ENCODE results near the gene CDH18. TPM values are rescaled to one million over a fixed set of nuclear protein-coding genes. Genes with fewer than 3 reads are reported as not detected.

The CDH18 gene
- total RNA-seq, 2 donors from 2014 or later = 1.2 TPM; not detected in 1

DNA sequence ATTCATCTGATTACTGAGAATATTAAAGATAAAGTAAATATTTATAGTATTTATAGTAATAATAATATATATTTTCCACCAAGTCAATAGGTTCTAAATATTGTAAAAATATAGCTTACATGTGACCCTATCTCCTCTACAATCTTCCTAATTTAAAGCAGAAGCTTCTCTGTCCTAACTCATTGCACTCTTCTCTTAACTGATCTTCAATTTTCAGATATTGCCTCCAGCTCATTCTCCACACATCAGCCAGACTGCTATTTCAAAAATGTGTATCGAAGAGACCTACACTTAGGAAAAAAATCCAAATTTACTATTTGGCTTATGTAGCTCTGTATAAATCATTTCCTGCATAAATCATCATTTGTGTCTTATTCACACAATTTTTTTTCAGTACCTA, 47.8 kb downstream of the CDH18 start:
- TF ChIP-seq POLR2AphosphoS5 (IDR thresholded peaks at IDR 0.05) (no peak), POLR2A (IDR thresholded peaks at IDR 0.05) (no peak), CTCF (IDR thresholded peaks at IDR 0.05) (no peak)
- Histone ChIP-seq H3K9me3 (no peaks in the 10 kb centered on the region), H3K27me3 (replicated peaks; ENCODE audit: insufficient read depth) (no peaks in the 10 kb centered on the region), H3K4me3 (no peak overlapping the region), H3K27ac (no peak overlapping the region), H3K36me3 (no peaks in the 10 kb centered on the region), H3K4me1 (replicated peaks) (no peaks in the 10 kb centered on the region)
- DNase-seq (ENCODE audit: low spot score) = no peak
- WGBS = 88% methylated on average over 1 of the region's 1 CpG
- intact Hi-C loops (cut with DNase I) = no loop called here

GRCh38 chr5:19930451-19930850, 57.5 kb downstream of the CDH18 start:
- 82% methylated on average over 5 of the region's 5 CpGs for WGBS
- H3K27ac ChIP-seq = no peak overlapping the region

GRCh38 chr5:19928562-19929421, 59.2 kb downstream of the CDH18 start:
- no peaks in the 10 kb centered on the region for H3K36me3 ChIP-seq
- H3K27me3 ChIP-seq (replicated peaks; ENCODE audit: insufficient read depth) = no peaks in the 10 kb centered on the region
- no peak for TF ChIP-seq POLR2AphosphoS5 (IDR thresholded peaks at IDR 0.05)
- no peak for TF ChIP-seq CTCF (IDR thresholded peaks at IDR 0.05)
- no peak for TF ChIP-seq POLR2A (IDR thresholded peaks at IDR 0.05)
- intact Hi-C loops (cut with DNase I) = no loop called here
- H3K4me3 ChIP-seq = no peak overlapping the region
- WGBS = 77% methylated on average over 3 of the region's 3 CpGs
- no peak for DNase-seq (ENCODE audit: low spot score)
- H3K4me1 ChIP-seq (replicated peaks) = no peaks in the 10 kb centered on the region
- H3K9me3 ChIP-seq = no peaks in the 10 kb centered on the region
- no peak overlapping the region for H3K27ac ChIP-seq

More at GRCh38 chr5:19930451-19930850, 57.5 kb downstream of the CDH18 start:
- H3K27me3 ChIP-seq (replicated peaks; ENCODE audit: insufficient read depth) = no peaks in the 10 kb centered on the region
- no peaks in the 10 kb centered on the region for H3K9me3 ChIP-seq
- no peak overlapping the region for H3K4me3 ChIP-seq
- H3K4me1 ChIP-seq (replicated peaks) = no peaks in the 10 kb centered on the region
- intact Hi-C loops (cut with DNase I) = no loop called here
- no peak for TF ChIP-seq POLR2A (IDR thresholded peaks at IDR 0.05)
- TF ChIP-seq CTCF (IDR thresholded peaks at IDR 0.05) = no peak
- no peak for TF ChIP-seq POLR2AphosphoS5 (IDR thresholded peaks at IDR 0.05)
- H3K36me3 ChIP-seq = no peaks in the 10 kb centered on the region
- DNase-seq (ENCODE audit: low spot score) = no peak

GRCh38 chr5:19927919-19928318, 60.1 kb downstream of the CDH18 start:
- intact Hi-C loops (cut with DNase I) = no loop called here
- no peak for TF ChIP-seq CTCF (IDR thresholded peaks at IDR 0.05)
- no peak for TF ChIP-seq POLR2A (IDR thresholded peaks at IDR 0.05)
- TF ChIP-seq POLR2AphosphoS5 (IDR thresholded peaks at IDR 0.05) = no peak
- no peak for DNase-seq (ENCODE audit: low spot score)

DNA sequence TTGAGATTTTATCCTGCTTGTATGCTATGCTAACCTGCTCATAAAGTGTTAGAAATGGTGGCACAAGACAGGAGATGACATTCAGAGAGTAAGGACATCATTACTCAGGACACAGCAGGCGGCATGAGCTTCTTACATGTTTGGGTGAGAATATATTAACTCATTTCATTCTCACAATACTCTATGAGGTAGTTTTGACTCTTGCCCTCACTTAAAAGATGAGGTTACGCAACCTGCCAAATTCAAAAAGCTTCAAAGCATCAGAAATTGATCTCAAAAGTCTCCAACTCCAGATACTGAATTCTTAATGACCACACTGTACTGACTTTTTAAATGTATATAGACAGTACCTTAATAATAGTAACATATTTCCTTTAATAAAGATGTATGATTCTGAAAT, 60.8 kb downstream of the CDH18 start:
- Histone ChIP-seq H3K36me3 (no peaks in the 10 kb centered on the region), H3K9me3 (no peaks in the 10 kb centered on the region), H3K4me1 (replicated peaks) (no peaks in the 10 kb centered on the region), H3K4me3 (no peak overlapping the region), H3K27me3 (replicated peaks; ENCODE audit: insufficient read depth) (no peaks in the 10 kb centered on the region), H3K27ac (no peak overlapping the region)
- no peak for DNase-seq (ENCODE audit: low spot score)
- TF ChIP-seq POLR2AphosphoS5 (IDR thresholded peaks at IDR 0.05) (no peak), POLR2A (IDR thresholded peaks at IDR 0.05) (no peak), CTCF (IDR thresholded peaks at IDR 0.05) (no peak)
- 46% methylated on average over 2 of the region's 2 CpGs for WGBS
- intact Hi-C loops (cut with DNase I) = no loop called here

More at GRCh38 chr5:19927919-19928318, 60.1 kb downstream of the CDH18 start:
- WGBS = 30% methylated on average over 3 of the region's 3 CpGs
- Histone ChIP-seq H3K36me3 (no peaks in the 10 kb centered on the region), H3K4me1 (replicated peaks) (no peaks in the 10 kb centered on the region), H3K27me3 (replicated peaks; ENCODE audit: insufficient read depth) (no peaks in the 10 kb centered on the region), H3K27ac (no peak overlapping the region), H3K9me3 (no peaks in the 10 kb centered on the region), H3K4me3 (no peak overlapping the region)
